ENCODE results near the gene TPPP3.
A peak's percentile ranks its signal among the peaks of the same experiment; 100 is the strongest.

The TPPP3 gene

DNA sequence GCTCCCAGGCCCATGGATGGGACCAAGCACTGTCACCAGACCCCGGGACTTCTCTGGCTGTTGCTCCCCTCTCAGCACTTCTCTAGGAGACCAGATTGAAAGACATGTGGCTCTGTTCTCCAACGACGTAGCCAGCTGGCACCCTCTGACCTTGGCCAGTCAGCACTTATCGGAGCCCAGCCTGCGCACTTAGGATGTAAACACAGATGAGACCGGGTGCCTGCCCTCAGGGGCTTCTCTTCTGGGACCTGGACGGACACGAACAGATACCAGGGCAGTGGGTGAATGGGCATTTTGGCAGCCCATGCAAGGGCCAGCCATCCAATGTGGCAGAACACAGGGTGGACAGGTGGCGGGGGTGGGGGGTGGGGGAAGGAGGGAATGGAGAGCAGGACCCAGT lies 16.3 kb upstream of the TPPP3 start:
- H3K27ac ChIP-seq = no peak overlapping the region
- TF ChIP-seq, protein P1, sequence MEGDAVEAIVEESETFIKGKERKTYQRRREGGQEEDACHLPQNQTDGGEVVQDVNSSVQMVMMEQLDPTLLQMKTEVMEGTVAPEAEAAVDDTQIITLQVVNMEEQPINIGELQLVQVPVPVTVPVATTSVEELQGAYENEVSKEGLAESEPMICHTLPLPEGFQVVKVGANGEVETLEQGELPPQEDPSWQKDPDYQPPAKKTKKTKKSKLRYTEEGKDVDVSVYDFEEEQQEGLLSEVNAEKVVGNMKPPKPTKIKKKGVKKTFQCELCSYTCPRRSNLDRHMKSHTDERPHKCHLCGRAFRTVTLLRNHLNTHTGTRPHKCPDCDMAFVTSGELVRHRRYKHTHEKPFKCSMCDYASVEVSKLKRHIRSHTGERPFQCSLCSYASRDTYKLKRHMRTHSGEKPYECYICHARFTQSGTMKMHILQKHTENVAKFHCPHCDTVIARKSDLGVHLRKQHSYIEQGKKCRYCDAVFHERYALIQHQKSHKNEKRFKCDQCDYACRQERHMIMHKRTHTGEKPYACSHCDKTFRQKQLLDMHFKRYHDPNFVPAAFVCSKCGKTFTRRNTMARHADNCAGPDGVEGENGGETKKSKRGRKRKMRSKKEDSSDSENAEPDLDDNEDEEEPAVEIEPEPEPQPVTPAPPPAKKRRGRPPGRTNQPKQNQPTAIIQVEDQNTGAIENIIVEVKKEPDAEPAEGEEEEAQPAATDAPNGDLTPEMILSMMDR (IDR thresholded peaks at IDR 0.05) = no peak
- no peak for TF ChIP-seq ZFX (IDR thresholded peaks at IDR 0.05; ENCODE audit: borderline replicate concordance)

- no peak for TF ChIP-seq ZFX (IDR thresholded peaks at IDR 0.05; ENCODE audit: borderline replicate concordance)
- TF ChIP-seq, protein P1 (IDR thresholded peaks at IDR 0.05) = no peak; the same call in 1 of the 2 replicates
Observed at GRCh38 chr16:67407788-67408452, 14.6 kb upstream of the TPPP3 start.

DNA sequence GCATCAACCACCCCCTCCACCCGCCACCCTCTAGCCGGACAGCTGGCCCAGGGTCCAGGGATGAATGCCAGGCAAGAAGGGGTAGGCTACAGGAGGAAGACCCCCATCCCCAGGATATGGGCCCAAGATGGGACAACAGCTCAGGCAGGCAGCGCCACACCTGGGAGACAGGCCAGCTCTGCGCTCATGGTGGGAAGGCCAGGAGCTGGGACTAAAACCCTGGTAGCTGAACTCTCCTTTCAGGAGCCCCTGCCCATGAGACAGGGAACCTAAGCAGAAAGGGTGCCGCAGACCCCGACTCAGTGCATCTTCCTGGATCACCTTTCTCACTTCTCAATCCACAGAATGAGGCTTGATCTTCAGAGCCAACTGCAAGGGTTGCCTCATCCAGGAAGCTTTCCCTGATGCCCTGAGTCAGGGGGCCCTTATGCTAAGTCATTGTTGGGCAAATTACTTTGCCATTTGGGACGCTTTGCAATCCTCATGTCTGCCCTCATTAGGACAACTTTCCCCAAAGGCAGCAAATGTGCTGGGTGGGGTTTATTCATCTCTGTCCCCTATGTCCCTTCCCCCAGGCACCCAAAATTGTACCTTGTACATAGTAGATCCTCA lies 14.0 kb upstream of the TPPP3 start:
- no peak for TF ChIP-seq ZFX (IDR thresholded peaks at IDR 0.05; ENCODE audit: borderline replicate concordance)
- TF ChIP-seq, protein P1 (IDR thresholded peaks at IDR 0.05) = no peak
- H3K27ac ChIP-seq = no peak overlapping the region

More at GRCh38 chr16:67407788-67408452, 14.6 kb upstream of the TPPP3 start:
- no peak overlapping the region for H3K27ac ChIP-seq

DNA sequence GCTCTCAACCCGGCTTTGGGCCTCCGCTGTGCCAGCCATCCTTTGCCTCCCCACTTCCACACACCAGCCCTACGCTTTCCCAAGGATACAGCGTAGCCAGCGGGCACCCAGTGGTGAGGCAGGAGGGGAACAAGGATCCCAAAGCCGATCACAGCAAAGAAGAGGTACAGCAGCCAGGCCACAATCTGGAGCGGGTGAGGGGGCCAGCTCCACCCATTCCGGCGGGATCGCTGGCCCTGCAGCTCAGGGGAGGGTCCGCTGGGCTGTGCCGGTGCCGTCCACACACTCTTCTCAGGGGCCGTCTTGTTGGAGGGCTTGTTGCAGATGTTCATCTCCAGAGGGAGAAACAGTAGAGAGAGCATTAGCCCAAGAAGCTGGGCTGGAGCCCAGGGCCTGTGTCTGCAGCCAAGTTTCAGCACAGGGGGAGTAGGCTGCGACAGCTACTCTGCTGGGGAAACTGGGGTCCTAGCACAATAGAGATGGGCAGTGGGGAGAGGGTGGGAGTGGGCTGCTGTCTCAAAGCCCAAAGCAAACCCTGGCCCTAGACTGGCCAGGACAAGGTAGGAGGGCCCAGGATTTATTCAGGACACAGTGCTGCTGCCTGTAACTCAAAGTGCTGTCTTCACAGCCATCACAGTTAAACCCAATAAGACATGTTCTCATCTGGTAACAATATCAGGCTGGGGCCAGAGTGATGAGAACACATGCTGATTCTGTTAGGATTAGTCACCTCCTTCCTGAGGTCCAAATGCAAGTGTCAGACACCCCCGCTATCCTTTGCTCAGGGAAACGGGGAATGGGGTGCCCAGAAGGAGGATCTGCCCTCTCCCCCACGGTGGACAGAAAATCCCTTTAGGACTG lies 13.0 kb upstream of the TPPP3 start:
- no peak for TF ChIP-seq ZFX (IDR thresholded peaks at IDR 0.05; ENCODE audit: borderline replicate concordance)
- TF ChIP-seq, protein P1 (IDR thresholded peaks at IDR 0.05) = no peak
- H3K27ac ChIP-seq = no peak overlapping the region

DNA sequence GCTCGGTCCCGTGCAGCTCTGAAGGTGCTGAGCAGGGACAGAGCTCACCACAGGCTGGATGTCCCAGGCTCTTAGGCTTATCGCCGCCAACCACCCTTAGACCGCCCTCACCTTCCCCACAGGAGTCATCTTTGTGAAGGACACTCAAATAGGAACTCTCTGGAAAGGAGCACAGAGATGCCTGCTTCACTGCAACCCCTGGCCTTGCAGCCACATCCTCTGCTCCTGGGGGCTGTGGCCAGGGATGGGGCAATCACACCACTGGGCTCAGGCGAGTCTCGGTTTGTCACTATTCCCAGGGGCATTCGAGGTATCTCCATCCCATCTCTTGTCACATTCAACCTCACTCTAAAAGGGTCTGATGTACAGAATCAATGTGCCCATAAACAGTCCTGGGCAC lies 12.0 kb upstream of the TPPP3 start:
- peak overlapping the region; percentile 96 for H3K27ac ChIP-seq
- TF ChIP-seq, protein P1 (IDR thresholded peaks at IDR 0.05) = no peak
- TF ChIP-seq ZFX (IDR thresholded peaks at IDR 0.05; ENCODE audit: borderline replicate concordance) = no peak

DNA sequence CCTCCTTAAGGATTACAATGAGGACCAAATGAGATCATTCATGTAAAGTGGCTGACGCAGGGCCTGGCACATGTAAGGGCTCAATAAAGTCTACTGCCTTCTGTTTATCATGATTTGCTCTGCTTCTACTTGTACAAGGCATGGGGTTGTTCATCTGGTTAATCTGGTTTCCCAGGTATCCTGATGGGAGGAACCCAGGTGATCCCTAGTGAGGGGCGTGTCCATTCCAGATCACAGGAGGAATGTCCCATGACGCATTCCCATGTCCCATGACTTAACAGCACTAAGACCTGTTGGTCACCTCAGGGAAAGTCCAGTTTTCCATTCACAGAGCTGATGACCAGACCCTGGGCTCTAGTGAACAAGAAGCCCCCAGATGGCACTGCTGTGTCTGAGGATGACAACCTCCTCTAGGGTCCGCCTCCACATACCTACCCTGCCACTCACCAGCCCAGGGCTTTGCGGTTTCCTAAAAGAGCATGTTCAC lies 11.5 kb upstream of the TPPP3 start:
- H3K27ac ChIP-seq = peak overlapping the region; percentile 96
- no peak for TF ChIP-seq ZFX (IDR thresholded peaks at IDR 0.05; ENCODE audit: borderline replicate concordance)
- TF ChIP-seq, protein P1 (IDR thresholded peaks at IDR 0.05) = no peak
